Hematopoietic multipotent progenitor cell treated with erythropoietin and hydrocortisone succinate and interleukin-3 and kit ligand, for 8 days (in vitro differentiated cells): Measurements from ENCODE around the gene GPN2.
"Not testable (repeated sequence)": the region's sequence is repeated elsewhere in the genome, so short reads cannot be mapped to it uniquely, and the experiment has no call there.

Experiments used
- DNase-seq: peaks from one replicate; pipeline ENCODE4 v3.0.0-alpha.2; 2015

GPN2 gene

DNA sequence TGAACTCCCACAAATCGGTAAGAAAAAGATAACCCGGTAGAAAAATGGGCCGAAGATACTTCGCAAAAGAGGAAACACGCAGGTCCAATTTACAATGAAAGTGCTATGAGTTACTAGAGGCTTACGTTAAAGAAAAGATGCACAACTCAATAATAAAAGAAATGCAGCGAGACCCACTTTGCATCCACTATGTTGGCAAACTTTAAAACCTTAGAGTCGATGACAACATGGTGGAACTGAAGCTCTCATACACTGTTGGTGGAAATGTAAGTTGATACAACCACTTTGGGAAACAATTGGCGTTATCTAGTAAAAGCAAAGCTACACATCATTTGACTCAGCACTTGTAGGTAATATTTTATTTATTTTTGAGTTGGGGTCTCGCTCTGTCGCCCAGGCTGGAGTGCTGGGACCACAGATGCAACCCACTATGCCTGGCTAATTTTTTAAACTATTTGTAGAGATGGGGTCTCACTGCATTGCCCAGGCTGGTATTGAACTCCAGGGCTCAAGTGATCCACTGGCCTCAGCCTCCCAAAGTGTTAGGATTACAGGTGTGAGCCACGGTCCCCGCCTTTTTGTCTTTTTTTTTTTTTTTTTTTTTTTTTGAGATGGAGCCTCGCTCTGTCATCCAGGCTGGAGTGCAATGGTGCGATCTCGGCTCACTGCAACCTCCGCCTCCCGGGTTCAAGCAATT lies 10.9 kb upstream of the GPN2 start:
- DNase-seq, result no peak

DNA sequence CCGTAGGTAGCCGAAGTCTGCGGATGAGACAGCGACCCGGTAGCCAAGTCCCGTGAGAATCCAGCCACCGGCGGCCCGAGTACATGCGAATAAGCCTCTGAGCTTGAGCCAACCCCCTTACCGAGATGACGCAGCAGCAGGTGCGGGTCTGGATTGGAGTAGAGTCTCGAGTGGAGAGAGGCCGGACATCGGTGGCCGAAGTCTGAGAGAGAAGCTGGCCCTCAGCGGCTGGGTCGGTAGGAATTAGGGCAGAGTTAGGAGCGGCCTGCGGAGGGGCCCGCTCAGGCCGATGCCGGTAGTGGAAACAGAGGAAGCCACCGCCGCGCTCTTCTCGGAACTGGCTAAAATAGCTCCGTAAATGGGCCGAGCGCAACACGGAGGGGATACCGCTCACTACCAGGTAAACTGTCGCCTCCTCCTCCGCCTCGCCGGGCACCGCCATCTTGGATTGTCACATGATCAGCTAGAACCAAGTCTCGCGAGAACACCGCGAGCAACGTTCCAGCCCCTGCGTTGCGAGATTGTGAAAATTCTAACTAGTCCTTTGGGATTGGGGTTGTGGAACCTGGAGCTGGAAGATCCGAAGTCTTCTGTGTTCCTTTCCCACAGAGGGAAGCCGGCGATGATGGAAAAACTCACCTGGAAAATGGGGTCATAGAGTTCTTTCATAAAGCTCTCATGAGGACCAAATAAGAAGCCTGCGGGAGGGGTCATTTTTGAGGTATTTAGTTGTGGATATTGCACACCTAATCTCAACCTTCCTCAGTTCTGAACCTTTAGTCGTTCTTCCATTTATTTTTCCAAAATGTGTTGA lies 10.1 kb upstream of the GPN2 start, which contains the start of gene GPATCH3:
TSS of gene GPATCH3 (minus strand) at position 467 of the 814 bp plus-strand sequence. CDS start at position 442, 25 bp downstream.
- peak; percentile 94 for DNase-seq

DNA sequence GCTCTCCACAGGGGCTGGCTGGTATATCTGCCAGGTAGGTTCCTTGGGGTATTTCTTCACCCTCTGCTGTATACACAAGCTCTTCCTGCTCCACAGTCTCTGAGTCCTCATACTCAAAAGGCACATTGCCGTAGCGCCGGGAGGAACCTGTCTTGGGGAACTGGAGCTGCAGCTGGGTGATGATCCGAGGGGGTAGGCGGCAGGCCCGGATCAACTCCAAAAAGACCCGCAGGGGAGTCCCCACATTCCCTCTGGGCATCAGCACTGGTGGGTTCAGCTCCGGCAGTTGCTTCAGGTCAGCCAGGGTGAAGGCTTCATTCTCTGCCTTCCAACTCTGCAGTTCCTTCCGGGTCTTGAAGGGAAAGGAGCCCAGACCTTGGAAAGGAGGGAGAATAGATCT lies 7.3 kb upstream of the GPN2 start:
- DNase-seq, result no peak

DNA sequence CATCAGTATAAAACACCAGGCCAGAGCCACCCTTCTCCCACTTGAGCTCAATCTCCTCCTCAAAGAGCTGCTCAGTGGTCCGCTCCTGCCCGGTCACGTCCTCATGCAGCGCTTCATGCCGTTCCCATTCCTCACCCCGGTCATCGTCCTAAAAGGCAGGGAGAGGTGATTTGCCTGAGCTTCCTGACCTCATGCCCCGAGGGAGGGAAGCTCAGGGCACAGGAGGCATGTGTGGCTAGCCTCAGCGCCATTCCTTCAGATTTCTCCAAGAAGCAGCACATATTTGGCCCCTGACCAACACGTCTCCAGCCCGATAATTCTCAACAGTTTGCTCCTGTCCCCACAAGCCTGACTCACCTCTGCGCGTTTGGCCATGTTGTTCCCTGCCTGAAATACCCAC lies 4.2 kb upstream of the GPN2 start:
- DNase-seq, result no peak

DNA sequence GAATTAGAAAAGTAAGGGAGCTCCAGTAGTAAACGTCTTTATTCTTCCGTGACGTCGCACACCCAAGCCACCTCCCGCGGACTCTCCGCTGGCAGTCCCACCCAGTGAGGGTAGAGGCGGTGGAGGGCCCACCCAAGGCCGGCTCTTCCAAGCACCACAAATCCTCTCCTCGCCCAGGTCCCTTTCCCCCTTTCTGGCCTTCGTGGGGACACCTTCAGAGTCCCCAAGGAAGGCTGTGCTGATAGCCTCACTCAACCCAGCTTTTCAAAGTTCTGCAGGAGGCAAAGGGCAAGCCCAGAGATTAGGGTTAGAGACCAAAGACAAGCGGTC lies 349 bp upstream of the GPN2 start:
- DNase-seq, result no peak

DNA sequence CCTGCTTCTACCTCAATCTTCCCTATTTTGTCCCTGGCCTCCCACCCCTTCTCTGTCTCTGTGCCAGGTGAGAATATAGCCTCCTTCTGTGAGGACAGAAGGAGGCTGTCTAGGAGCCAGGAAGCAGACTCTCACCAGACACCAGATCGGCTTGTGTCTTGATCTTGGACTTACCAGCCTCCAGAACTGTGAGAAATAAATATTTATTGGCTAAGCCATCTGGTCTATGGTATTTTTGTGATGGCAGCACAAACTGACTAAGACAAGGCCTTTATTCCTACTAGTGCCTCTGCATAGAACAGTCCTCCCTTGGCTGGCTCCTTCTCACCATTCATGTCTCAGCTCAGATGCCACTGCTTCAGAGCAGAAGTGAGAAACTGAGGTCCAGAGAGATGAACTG lies 1.9 kb downstream of the GPN2 start:
- no peak for DNase-seq

DNA sequence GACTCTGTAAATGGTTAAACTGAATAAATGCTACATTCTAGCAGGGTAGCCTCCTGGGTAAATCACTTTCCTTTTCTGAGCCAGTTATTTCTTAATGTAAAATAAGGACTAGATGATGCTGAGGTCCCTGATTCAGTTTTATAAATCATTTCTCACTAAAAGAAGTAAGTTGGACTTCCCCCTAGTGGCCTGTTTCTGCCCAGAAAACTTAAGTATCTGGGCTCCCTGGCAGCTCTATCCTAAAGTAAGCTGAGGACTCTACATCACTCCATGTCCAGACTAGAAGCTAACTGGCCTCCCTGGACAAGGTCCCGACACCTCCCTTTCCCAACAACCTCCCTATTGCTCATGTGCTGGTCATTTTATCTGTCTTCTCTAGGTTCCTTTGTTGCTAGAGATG lies 3.0 kb downstream of the GPN2 start:
- DNase-seq, result peak; percentile 48

DNA sequence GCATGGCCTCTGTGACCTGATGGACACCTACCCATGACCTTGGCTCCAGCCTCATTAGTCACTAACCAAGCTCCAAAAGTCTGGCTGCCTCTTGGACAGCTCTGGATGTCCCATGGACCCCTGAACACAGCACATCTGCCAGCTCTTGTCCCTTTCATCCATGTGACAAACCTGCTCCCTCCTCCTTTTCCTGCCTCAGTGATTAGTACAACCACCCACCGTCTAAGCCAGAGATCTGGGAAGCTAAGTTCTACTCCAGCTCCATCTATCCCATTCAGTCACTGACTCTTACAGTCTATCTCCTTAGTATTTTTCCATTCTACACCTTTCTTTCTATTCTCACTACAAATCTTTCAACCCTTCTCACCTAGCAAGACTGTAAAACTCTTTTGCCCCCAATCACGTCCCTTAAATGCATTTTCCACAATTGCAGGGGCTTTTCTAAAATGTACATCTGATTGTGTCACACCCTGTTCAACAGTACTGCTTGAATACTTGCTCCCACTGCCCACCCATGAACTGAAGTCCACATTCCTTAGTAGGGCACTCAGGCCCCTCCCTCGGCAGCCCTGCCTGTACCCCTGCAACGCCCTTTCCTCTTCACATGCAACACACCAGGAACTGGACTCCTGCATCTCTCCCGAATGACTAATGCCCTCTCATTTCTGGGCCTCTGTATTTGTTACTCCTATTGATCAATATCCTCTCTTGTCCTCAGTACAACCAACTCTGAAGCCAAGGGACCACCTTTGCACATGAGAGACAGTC lies 7.2 kb downstream of the GPN2 start:
- no peak for DNase-seq

DNA sequence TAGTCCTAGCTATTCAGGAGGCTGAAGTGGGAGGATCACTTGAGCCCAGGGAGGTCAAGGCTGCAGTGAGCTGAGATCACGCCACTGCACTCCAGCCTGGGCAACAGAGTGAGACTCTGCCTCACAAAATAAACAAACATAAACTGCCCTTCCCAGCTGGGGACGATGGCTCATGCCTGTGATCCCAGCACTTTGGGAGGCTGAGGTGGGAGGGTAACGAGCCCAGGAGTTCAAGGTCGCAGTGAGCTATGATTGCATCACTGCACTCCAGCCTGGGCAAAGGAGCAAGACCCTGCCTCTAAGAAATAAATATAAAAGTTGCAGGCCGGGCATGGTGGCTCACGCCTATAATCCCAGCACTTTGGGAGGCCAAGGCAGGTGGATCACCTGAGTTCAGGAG lies 8.5 kb downstream of the GPN2 start:
- not testable (repeated sequence) for DNase-seq

DNA sequence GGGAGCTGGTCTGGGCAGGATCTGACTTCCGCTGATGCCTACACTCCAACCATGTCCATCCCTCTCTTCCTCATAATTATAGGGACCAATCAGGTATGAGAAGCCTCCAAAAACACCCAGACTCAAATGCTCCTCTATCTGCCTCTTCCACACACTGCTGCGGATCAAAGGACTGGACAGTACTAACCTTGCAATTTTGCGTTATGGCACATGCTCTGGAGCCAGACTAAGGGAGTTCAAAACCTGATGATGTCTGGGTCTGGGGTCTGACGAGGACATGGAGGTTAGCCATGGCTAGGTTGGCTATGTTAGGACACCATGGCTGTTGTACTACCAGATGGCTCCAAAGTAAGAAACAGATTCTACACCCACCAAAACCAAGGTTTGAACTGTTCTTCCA lies 10.3 kb downstream of the GPN2 start:
- no peak for DNase-seq

DNA sequence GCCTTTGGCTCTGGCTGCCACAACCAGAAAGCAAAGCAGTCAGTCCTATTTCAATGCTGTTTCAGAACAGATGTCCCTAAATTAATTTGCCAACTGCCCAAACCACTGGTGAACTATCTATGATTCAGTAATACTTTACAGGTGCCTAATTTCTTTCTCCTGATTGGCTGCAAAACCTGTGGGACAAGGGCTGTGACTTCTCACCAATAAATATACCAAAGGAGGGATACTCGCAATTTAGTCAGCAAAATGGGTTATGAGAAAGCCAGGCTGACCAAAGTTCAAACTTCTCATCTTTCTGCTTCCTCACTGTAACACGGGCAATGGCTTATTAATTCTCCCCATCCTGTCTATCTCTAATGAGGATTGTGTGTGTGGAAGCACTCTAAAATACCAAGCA lies 12.8 kb downstream of the GPN2 start:
- no peak for DNase-seq

DNA sequence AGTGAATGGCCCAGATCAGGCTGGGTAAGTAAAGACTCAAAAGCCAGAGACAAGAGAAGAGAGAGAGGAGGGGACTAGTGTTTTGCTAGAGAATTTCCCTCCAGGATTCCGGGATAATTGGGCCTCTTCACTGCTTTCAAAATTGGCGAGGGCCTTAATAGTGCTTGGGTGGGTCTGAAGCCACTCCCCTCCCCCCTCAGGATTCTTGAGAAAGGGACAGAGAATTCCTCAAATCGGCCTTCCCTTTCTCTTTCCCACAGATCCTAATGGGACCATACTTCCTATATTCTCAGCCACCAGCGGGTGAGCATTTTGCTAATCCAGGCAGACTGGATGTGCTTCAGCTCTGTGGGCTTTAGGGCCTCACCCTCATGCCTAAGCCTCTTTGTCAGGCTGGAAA lies 15.2 kb downstream of the GPN2 start:
- DNase-seq, result no peak

DNA sequence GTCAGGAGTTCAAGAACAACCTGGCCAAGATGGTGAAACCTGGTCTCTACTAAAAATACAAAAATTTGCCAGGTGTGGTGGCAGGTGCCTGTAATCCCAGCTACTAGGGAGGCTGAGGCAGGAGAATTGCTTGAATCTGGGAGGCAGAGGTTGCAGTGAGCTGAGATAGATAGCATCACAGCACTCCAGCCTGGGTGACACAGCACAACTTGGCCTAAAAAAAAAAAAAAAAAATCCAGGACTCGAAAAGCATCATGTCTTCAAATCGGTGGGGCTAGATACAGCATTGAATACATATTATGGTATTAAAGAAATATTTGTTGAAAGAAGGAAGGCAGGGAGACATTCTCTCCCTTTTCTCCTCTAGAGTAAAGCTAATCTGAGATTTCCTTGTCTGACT lies 17.0 kb downstream of the GPN2 start:
- not testable (repeated sequence) for DNase-seq

DNA sequence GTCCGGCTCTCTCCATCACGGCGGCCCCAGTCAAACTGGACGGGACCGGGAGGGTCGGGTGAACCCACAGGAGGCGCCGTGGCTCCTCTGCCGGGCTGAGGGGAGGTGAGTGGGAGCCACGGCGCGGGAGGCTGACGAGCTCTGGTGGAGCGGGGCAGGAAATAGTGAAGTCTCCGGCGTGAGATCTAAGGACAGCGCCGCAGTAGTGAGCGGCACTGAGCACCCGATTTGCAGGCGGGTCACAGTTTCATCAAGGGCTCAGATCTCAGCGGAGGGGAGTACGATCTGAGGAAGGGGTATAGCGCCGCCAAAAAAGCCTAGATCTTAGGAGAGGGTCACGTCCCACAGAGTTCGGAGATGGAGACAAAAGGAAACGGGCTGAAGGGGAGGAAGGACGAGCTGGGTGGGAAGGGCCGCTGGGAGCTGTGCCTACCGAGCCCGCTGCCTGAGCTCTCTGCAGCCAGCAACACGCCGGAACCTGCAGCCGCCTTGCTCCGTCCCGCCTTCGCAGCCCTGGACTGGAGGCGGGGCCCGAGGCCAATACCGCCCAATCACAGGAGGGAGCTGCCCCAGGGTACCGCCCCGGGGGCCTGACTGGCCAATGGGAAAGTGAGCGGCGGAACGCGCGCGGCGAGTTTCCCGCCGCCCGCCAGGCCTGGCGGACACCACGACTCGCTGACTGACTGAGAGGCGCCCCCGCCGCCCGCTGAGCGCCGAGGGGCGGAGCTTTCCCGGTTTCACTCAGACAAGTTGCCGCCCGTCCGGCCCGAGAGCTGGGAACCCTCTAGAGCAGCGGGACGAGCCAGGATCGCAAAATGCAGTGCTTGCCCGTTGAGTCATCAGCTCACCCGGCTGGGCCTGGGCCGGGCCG lies 25.2 kb downstream of the GPN2 start:
- DNase-seq, result peak; percentile 97

DNA sequence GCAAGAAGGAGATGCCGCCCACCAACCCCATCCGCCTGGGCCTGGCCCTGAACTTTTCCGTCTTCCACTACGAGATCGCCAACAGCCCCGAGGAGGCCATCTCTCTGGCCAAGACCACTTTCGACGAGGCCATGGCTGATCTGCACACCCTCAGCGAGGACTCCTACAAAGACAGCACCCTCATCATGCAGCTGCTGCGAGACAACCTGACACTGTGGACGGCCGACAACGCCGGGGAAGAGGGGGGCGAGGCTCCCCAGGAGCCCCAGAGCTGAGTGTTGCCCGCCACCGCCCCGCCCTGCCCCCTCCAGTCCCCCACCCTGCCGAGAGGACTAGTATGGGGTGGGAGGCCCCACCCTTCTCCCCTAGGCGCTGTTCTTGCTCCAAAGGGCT lies 26.4 kb downstream of the GPN2 start:
- DNase-seq, result no peak

DNA sequence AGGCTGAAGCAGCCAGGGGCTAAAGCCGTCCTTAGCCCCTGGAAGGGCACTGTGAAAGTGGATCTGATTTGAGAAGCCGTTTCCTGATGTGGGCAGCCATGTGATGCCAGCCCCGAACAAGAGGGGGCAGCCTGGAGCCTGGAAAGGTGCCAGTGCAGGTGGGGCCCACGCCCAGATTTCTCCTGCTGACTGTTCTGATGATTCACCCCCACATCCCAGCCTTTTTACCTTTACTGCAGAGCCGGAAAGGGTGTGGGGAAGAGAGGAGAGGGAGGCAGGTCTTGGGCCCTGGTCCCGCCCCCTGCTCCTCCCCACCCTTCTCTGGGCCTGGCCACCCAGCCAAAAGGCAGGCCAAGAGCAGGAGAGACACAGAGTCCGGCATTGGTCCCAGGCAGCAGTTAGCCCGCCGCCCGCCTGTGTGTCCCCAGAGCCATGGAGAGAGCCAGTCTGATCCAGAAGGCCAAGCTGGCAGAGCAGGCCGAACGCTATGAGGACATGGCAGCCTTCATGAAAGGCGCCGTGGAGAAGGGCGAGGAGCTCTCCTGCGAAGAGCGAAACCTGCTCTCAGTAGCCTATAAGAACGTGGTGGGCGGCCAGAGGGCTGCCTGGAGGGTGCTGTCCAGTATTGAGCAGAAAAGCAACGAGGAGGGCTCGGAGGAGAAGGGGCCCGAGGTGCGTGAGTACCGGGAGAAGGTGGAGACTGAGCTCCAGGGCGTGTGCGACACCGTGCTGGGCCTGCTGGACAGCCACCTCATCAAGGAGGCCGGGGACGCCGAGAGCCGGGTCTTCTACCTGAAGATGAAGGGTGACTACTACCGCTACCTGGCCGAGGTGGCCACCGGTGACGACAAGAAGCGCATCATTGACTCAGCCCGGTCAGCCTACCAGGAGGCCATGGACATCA lies 27.1 kb downstream of the GPN2 start, which contains the start of gene SFN:
TSS of gene SFN (plus strand) at position 369 of the 904 bp plus-strand sequence. CDS start at position 433, 64 bp downstream.
- DNase-seq, result peak; percentile 43

DNA sequence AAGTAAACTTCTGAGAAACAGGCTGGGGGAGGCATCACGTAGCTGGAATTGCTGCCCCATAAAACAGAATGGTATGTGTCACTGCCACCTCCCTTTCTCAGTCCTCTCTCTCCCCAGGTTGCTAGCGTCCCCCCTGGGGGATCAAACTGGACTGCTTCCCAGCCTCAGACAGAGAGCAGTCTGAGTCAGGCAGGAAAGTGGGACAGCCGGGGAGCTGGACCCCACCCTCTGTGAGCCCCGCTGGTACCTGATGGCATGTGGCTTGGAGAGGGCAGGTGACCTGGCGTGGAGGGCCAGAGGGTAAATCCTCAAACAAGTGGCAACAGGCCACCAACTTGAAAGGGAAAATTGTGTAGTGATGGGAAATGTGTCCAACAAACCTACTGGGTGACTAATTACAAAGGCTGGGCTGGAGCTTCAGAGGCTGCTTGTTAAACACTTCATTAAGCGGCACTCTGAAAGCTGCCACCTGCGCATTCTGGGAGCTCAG lies 28.1 kb downstream of the GPN2 start:
- DNase-seq, result no peak

DNA sequence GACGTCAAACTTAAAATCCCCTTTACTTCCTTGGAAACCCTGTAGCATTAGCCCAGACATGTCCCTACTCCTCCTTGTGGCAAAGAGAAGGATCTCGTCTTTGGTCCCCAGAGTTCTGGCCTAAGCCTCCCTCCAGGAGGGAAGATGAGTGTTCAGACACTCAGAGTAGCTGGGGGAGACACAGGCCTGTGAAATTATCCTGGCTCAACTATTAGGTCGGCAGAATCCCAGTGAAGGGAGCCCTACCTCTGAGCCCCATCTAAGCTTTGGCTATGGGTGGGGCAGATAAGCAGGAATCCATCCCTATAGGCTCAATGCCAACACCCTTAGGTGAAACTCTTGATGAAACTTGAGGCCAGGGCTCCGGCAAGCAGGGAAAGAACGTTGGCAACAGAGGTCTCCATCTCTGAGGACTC lies 28.8 kb downstream of the GPN2 start:
- no peak for DNase-seq

DNA sequence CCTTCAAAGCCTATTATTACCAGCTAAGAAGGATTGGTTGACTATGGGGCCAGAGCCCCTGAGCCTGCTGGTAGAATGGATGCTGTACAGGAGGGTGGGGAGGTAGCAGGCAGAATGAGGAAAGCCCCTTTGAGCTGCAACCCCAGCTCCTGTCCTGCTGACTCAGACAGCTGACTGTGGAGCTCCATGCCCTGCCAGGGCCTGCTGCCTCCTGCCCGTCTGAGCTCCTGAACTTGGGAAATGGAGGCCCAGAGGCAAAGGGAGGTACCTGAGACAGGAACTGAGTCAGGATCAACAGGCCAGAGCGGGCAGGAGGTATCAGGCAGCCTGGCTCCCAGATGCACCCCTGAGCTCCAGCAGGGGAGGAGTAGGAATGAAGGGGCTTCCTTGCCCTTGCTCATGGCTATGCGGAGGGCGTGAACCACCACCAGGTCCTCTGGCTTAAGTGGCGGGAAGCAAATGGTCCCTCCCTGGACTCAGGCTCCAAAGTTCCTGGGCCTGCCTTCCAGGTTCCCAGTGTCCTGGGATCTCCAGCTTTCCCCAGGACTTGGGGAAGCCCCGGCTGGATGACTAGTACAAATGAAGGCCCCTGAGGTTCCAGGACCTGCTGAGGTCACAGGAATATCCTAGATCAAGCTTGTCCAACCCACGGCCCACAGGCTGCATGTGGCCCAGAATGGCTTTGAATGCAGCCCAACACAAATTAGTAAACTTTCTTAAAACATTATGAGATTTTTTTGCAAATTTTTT lies 31.0 kb downstream of the GPN2 start:
- no peak for DNase-seq

DNA sequence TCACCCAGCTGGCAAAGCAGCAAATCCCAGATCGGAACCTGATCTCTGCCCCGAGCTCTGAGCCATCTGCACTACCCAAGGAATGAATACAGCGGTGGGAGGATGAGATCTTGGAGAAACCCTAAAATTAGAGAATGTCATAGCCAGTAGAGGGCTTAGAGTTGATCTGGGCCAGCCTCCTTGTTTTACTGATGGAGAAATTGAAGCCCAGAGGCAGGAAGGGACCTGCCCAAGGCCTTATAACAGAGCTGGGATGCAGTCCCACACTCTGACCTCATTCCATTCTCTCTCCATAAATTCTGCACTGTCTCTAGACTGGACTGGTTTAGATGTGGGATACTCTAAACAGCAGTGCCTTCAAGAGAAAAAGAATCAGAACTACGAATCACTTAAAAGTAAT lies 31.9 kb downstream of the GPN2 start:
- DNase-seq, result no peak
